GM23338 (cell line): ENCODE results near the gene ANO1. TPM values are rescaled to one million over a fixed set of nuclear protein-coding genes. Genes with fewer than 3 reads are reported as not detected.

ENCODE experiments used
- CREB1 ChIP-seq: fragments of 250-450 bp; sonication (Bioruptor Pico); IDR thresholded peaks from 2 replicates; pipeline ENCODE4 v1.5.0; 2020; ENCODE audit warnings: low read depth, mild to moderate bottlenecking, moderate library complexity
- EZH2phosphoT487 ChIP-seq: fragments of 200-600 bp; sonication (generic); IDR thresholded peaks from one replicate; pipeline ENCODE4 v1.8.1; 2018; ENCODE audit warnings: antibody characterized with exemption; ENCODE audit not compliant: unreplicated experiment
- JUNB ChIP-seq: IDR thresholded peaks from one replicate; pipeline ENCODE4 v1.6.1; 2016; ENCODE audit warnings: antibody characterized with exemption; ENCODE audit not compliant: unreplicated experiment
- POLR2AphosphoS5 ChIP-seq: IDR thresholded peaks from 2 replicates; pipeline ENCODE4 v1.6.1; 2016; ENCODE audit warnings: antibody characterized with exemption, low read depth
- REST ChIP-seq: IDR thresholded peaks from one replicate; pipeline ENCODE4 v1.6.1; 2018; ENCODE audit warnings: antibody characterized with exemption; ENCODE audit not compliant: unreplicated experiment
- ZNF114 ChIP-seq: fragments of 250-450 bp; sonication (Bioruptor Pico); IDR thresholded peaks from 2 replicates; pipeline ENCODE4 v1.5.0; 2020; ENCODE audit warnings: mild to moderate bottlenecking, moderate library complexity
- ZNF331 ChIP-seq: fragments of 250-450 bp; sonication (Bioruptor Pico); IDR thresholded peaks from 2 replicates; pipeline ENCODE4 v1.5.0; 2020; ENCODE audit warnings: low read depth, mild to moderate bottlenecking, moderate library complexity
- ZNF462 ChIP-seq: fragments of 250-450 bp; sonication (Bioruptor Pico); IDR thresholded peaks from 2 replicates; pipeline ENCODE4 v1.5.0; 2020; ENCODE audit warnings: mild to moderate bottlenecking, moderate library complexity
- polyA plus RNA-seq: library from polyadenylated mRNA; unstranded; fragments of >200 nt; fragmentation: Nextera tagmentation; extraction: Ambion mirVana; gene quantifications from 2 replicates; pipeline ENCODE4 v1.2.1, GENCODE V29; 2016
- total RNA-seq: library from RNA; depleted of rRNA; stranded (reverse); fragments of >200 nt; shearing (Covaris generic); gene quantifications from 2 replicates; pipeline ENCODE4 v1.2.3, GENCODE V29; 2014
- TF ChIP-seq, protein P1 (sequence below), 2 experiments: fragments of 200-600 bp in 1 of 2; sonication (generic) in 1 of 2; conservative IDR thresholded peaks; 2 replicates each; pipeline versions ENCODE4 v1.5.1 to v1.6.1; 2016 to 2017; ENCODE audit warnings: antibody characterized with exemption in 2 of 2, low read depth in 2 of 2, mild to moderate bottlenecking in 2 of 2, moderate library complexity in 1 of 2

ANO1 gene
- total and polyA plus RNA-seq, 2 experiments from 2014 or later, result 1.4 to 3.4 TPM

GRCh38 chr11:70230840-70231710 lies 153.0 kb downstream of the ANO1 start (continued):
- TF ChIP-seq ZNF462 (CRISPR knock-in tag) (no peak), CREB1 (CRISPR knock-in tag) (no peak), ZNF114 (CRISPR knock-in tag) (no peak), ZNF331 (CRISPR knock-in tag) (no peak), POLR2AphosphoS5 (no peak), JUNB (no peak), REST (no peak), EZH2phosphoT487 (no peak)
- TF ChIP-seq, protein P1, sequence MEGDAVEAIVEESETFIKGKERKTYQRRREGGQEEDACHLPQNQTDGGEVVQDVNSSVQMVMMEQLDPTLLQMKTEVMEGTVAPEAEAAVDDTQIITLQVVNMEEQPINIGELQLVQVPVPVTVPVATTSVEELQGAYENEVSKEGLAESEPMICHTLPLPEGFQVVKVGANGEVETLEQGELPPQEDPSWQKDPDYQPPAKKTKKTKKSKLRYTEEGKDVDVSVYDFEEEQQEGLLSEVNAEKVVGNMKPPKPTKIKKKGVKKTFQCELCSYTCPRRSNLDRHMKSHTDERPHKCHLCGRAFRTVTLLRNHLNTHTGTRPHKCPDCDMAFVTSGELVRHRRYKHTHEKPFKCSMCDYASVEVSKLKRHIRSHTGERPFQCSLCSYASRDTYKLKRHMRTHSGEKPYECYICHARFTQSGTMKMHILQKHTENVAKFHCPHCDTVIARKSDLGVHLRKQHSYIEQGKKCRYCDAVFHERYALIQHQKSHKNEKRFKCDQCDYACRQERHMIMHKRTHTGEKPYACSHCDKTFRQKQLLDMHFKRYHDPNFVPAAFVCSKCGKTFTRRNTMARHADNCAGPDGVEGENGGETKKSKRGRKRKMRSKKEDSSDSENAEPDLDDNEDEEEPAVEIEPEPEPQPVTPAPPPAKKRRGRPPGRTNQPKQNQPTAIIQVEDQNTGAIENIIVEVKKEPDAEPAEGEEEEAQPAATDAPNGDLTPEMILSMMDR (conservative IDR thresholded peaks at IDR 0.05; ENCODE audit: low read depth in 2 of 2), result no peak
